H1 (cell line): ENCODE results near the gene NR1H2. TPM values are rescaled to one million over a fixed set of nuclear protein-coding genes. Genes with fewer than 3 reads are reported as not detected.

Experiments used
- CTCF ChIA-PET: fragments of 300-600 bp; sonication (Branson Sonifier 250); formaldehyde crosslinking; loops from one replicate; lab custom pipeline; 2021; ENCODE audit not compliant: partially characterized antibody; lab: Charles Lee
- POLR2A ChIA-PET: fragments of 300-600 bp; sonication (Branson Sonifier 250); formaldehyde crosslinking; loops from one replicate; lab custom pipeline; 2021; ENCODE audit warnings: inconsistent platforms; ENCODE audit not compliant: partially characterized antibody; lab: Charles Lee
- DNase-seq, 2 experiments: peaks; one replicate each; pipeline versions ENCODE4 v3.0.0 to v3.0.0-alpha.2; 2010 to 2022; ENCODE audit warnings: low spot score in 2 of 2, low read depth in 1 of 2, mixed read lengths in 1 of 2
- FAIRE-seq: peaks from 2 replicates; lab custom pipeline; 2011; peaks lifted over from hg19 to GRCh38; lab: Jason Lieb, UNC
- H2AFZ ChIP-seq: 2 replicates; pipeline ENCODE4 v1.8.1; 2012; ENCODE audit warnings: low read length, inconsistent platforms
- H2AK5ac ChIP-seq: 2 replicates; pipeline ENCODE4 v1.6.1; 2013; ENCODE audit warnings: low read depth, low read length
- H2BK120ac ChIP-seq: replicated peaks from 2 replicates; pipeline ENCODE3; 2013; ENCODE audit warnings: low read depth, low read length, inconsistent platforms
- H2BK12ac ChIP-seq: 2 replicates; pipeline ENCODE4 v1.6.1; 2013; ENCODE audit warnings: low read depth, low read length
- H2BK15ac ChIP-seq: 2 replicates; pipeline ENCODE4 v1.6.1; 2013; ENCODE audit warnings: low read length
- H2BK20ac ChIP-seq: 2 replicates; pipeline ENCODE4 v1.6.1; 2013; ENCODE audit warnings: low read length
- H2BK5ac ChIP-seq: 2 replicates; pipeline ENCODE4 v1.6.1; 2013; ENCODE audit warnings: low read depth, low read length
- H3K14ac ChIP-seq: 2 replicates; pipeline ENCODE4 v1.6.1; 2013; ENCODE audit warnings: inconsistent platforms; ENCODE audit not compliant: insufficient read length
- H3K18ac ChIP-seq: 2 replicates; pipeline ENCODE4 v1.6.1; 2013; ENCODE audit warnings: low read length; ENCODE audit errors: extremely low read depth
- H3K23ac ChIP-seq: 2 replicates; pipeline ENCODE4 v1.6.1; 2013; ENCODE audit warnings: inconsistent platforms; ENCODE audit not compliant: insufficient read length
- H3K23me2 ChIP-seq: 2 replicates; pipeline ENCODE4 v1.6.1; 2013; ENCODE audit warnings: low read depth, low read length
- H3K27ac ChIP-seq: 2 replicates; pipeline ENCODE4 v1.6.1; 2011; ENCODE audit warnings: low read depth, low read length, inconsistent platforms
- H3K27me3 ChIP-seq, 4 experiments: replicated peaks in 1 of 4; 1 replicate in 1 of 4; 2 replicates in 3 of 4; pipeline versions ENCODE4 v1.6.1 to v1.8.1; 2011 to 2013; ENCODE audit warnings: low read length in 3 of 4, mild to moderate bottlenecking in 3 of 4, inconsistent platforms in 2 of 4, mixed read lengths in 2 of 4, moderate library complexity in 1 of 4; ENCODE audit not compliant: control insufficient read depth in 3 of 4, insufficient read depth in 3 of 4; ENCODE audit errors: extremely low read depth in 1 of 4
- H3K36me3 ChIP-seq, 4 experiments: 2 replicates each; pipeline versions ENCODE4 v1.6.1 to v1.8.1; 2011 to 2013; ENCODE audit warnings: mild to moderate bottlenecking in 4 of 4, low read length in 3 of 4, moderate library complexity in 2 of 4, control low read depth in 1 of 4, inconsistent platforms in 1 of 4; ENCODE audit not compliant: insufficient read depth in 4 of 4, control insufficient read depth in 2 of 4
- H3K4ac ChIP-seq: replicated peaks from 2 replicates; pipeline ENCODE3; 2013; ENCODE audit warnings: low read length, low read depth, mixed read lengths, inconsistent platforms; ENCODE audit not compliant: insufficient read length
- H3K4me1 ChIP-seq, 4 experiments: replicated peaks in 1 of 4; 1 replicate in 1 of 4; 2 replicates in 3 of 4; pipeline versions ENCODE4 v1.6.1 to v1.8.1; 2011 to 2013; ENCODE audit warnings: low read length in 3 of 4, inconsistent platforms in 2 of 4, mixed read lengths in 1 of 4; ENCODE audit not compliant: insufficient read depth in 4 of 4, control insufficient read depth in 3 of 4
- H3K4me2 ChIP-seq, 2 experiments: 2 replicates each; pipeline versions ENCODE4 v1.6.1 to v1.8.1; 2011 to 2013; ENCODE audit warnings: low read depth in 2 of 2, low read length in 2 of 2, control low read depth in 1 of 2, inconsistent platforms in 1 of 2, mild to moderate bottlenecking in 1 of 2; ENCODE audit not compliant: insufficient read depth in 1 of 2
- H3K4me3 ChIP-seq, 4 experiments: fragments of 200-600, 300-600 bp in 1 of 4; sonication (generic), shearing (Covaris generic), sonication (Bioruptor Twin) in 1 of 4; 2 replicates each; pipeline versions ENCODE4 v1.5.1 to v1.8.1; 2011 to 2016; ENCODE audit warnings: low read length in 4 of 4, low read depth in 3 of 4, control low read depth in 2 of 4, inconsistent platforms in 2 of 4, mild to moderate bottlenecking in 2 of 4, mixed read lengths in 1 of 4, moderate library complexity in 1 of 4; ENCODE audit not compliant: insufficient read depth in 2 of 4; ENCODE audit errors: extremely low read depth in 1 of 4
- H3K56ac ChIP-seq: replicated peaks from 2 replicates; pipeline ENCODE3; 2013; ENCODE audit warnings: low read depth, mild to moderate bottlenecking, mixed read lengths, low read length, inconsistent platforms; ENCODE audit not compliant: insufficient read length
- H3K79me1 ChIP-seq: 2 replicates; pipeline ENCODE4 v1.6.1; 2013; ENCODE audit warnings: low read depth, low read length, control low read depth
- H3K79me2 ChIP-seq, 2 experiments: 2 replicates each; pipeline versions ENCODE4 v1.6.1 to v1.8.1; 2012 to 2013; ENCODE audit warnings: low read length in 2 of 2, mild to moderate bottlenecking in 2 of 2, inconsistent platforms in 1 of 2; ENCODE audit not compliant: insufficient read depth in 2 of 2, control insufficient read depth in 1 of 2
- H3K9ac ChIP-seq, 4 experiments: replicated peaks in 1 of 4; 1 replicate in 1 of 4; 2 replicates in 3 of 4; pipeline versions ENCODE4 v1.6.1 to v1.8.1; 2011 to 2013; ENCODE audit warnings: low read depth in 3 of 4, low read length in 3 of 4, control low read depth in 2 of 4, mild to moderate bottlenecking in 2 of 4, moderate library complexity in 2 of 4, inconsistent platforms in 1 of 4; ENCODE audit errors: extremely low read depth in 1 of 4
- H3K9me3 ChIP-seq, 2 experiments: 2 replicates each; pipeline versions ENCODE4 v1.6.1 to v1.8.1; 2012 to 2013; ENCODE audit warnings: mild to moderate bottlenecking in 2 of 2, moderate library complexity in 2 of 2, control low read depth in 1 of 2, inconsistent platforms in 1 of 2, low read depth in 1 of 2, low read length in 1 of 2, mixed read lengths in 1 of 2; ENCODE audit not compliant: insufficient read depth in 2 of 2
- H4K20me1 ChIP-seq, 2 experiments: replicated peaks in 1 of 2; 2 replicates each; pipeline versions ENCODE3 to v1.8.1; 2011 to 2013; ENCODE audit warnings: inconsistent platforms in 2 of 2, low read length in 2 of 2, mild to moderate bottlenecking in 1 of 2; ENCODE audit not compliant: insufficient read depth in 2 of 2, control insufficient read depth in 1 of 2
- H4K5ac ChIP-seq: 2 replicates; pipeline ENCODE4 v1.6.1; 2013; ENCODE audit warnings: low read length, low read depth, mixed read lengths, inconsistent platforms; ENCODE audit not compliant: insufficient read length
- H4K8ac ChIP-seq: 2 replicates; pipeline ENCODE4 v1.8.0; 2013; ENCODE audit warnings: mild to moderate bottlenecking, moderate library complexity, low read length, inconsistent platforms; ENCODE audit not compliant: insufficient read depth; ENCODE audit errors: extremely low read depth
- H4K91ac ChIP-seq: replicated peaks from 2 replicates; pipeline ENCODE3; 2013; ENCODE audit warnings: low read length, mixed read lengths, inconsistent platforms; ENCODE audit not compliant: insufficient read length
- ASH2L ChIP-seq: fragments of 200-600, 300-600 bp; sonication (generic); IDR thresholded peaks from one replicate; pipeline ENCODE4 v1.7.1; 2017; ENCODE audit warnings: low read length
- CHD2 ChIP-seq: IDR thresholded peaks from 2 replicates; pipeline ENCODE4 v1.6.1; 2012; ENCODE audit warnings: low read length, improper control_type of control experiment
- EGR1 ChIP-seq: IDR thresholded peaks from 2 replicates; pipeline ENCODE4 v1.6.1; 2011; ENCODE audit warnings: low read depth, low read length, borderline replicate concordance
- EP300 ChIP-seq, 2 experiments: IDR thresholded peaks; 1 replicate in 1 of 2; 2 replicates in 1 of 2; pipeline ENCODE4 v1.6.1; 2011 to 2012; ENCODE audit warnings: low read depth in 2 of 2, low read length in 2 of 2, mild to moderate bottlenecking in 2 of 2, borderline replicate concordance in 1 of 2, inconsistent platforms in 1 of 2, moderate library complexity in 1 of 2
- HDAC2 ChIP-seq, 2 experiments: fragments of 300-600 bp in 1 of 2; sonication (generic) in 1 of 2; IDR thresholded peaks; 2 replicates each; pipeline ENCODE4 v1.6.1; 2011 to 2012; ENCODE audit warnings: low read depth in 2 of 2, low read length in 2 of 2, mild to moderate bottlenecking in 2 of 2, moderate library complexity in 2 of 2, borderline replicate concordance in 1 of 2, inconsistent platforms in 1 of 2
- KDM4A ChIP-seq: IDR thresholded peaks from one replicate; pipeline ENCODE4 v1.7.1; 2012; ENCODE audit warnings: low read depth, mild to moderate bottlenecking, moderate library complexity, low read length, inconsistent platforms; ENCODE audit not compliant: severe bottlenecking
- MAX ChIP-seq: IDR thresholded peaks from 2 replicates; pipeline ENCODE4 v1.6.1; 2012; ENCODE audit warnings: inconsistent platforms
- NANOG ChIP-seq: IDR thresholded peaks from 2 replicates; pipeline ENCODE4 v1.6.1; 2011; ENCODE audit warnings: low read length, low read depth, mild to moderate bottlenecking, inconsistent platforms; ENCODE audit not compliant: insufficient read depth, poor library complexity, severe bottlenecking
- RAD21 ChIP-seq, 2 experiments: IDR thresholded peaks in 1 of 2; conservative IDR thresholded peaks in 1 of 2; 2 replicates each; pipeline ENCODE4 v1.6.1; 2011; ENCODE audit warnings: low read depth in 2 of 2, low read length in 2 of 2, improper control_type of control experiment in 1 of 2, inconsistent platforms in 1 of 2, mild to moderate bottlenecking in 1 of 2, moderate library complexity in 1 of 2
- RFX5 ChIP-seq: IDR thresholded peaks from 2 replicates; pipeline ENCODE4 v1.6.1; 2011; ENCODE audit warnings: low read depth, low read length, improper control_type of control experiment, borderline replicate concordance
- SIN3A ChIP-seq, 2 experiments: IDR thresholded peaks in 1 of 2; conservative IDR thresholded peaks in 1 of 2; 2 replicates each; pipeline ENCODE4 v1.6.1; 2011 to 2012; ENCODE audit warnings: low read length in 2 of 2, improper control_type of control experiment in 1 of 2, low read depth in 1 of 2, mild to moderate bottlenecking in 1 of 2
- TAF1 ChIP-seq: IDR thresholded peaks from 2 replicates; pipeline ENCODE4 v1.6.1; 2011; ENCODE audit warnings: mild to moderate bottlenecking, low read depth, low read length
- WGBS, 2 experiments: shearing (Covaris generic) in 1 of 2; methylation state at CpG; one replicate each; pipeline versions ENCODE4 v1.1.6 to v1.1.7; 2013 to 2015; ENCODE audit warnings: low lambda C conversion rate in 2 of 2, mixed read lengths in 2 of 2, inconsistent platforms in 1 of 2, low coverage in 1 of 2, missing lambda C conversion rate in 1 of 2; ENCODE audit not compliant: insufficient replicate concordance in 2 of 2, insufficient coverage in 1 of 2, insufficient read length in 1 of 2; ENCODE audit errors: extremely low coverage in 1 of 2, missing lambda C conversion rate in 1 of 2; 5-methylcytosine and 5-hydroxymethylcytosine counted together
- polyA plus RNA-seq, 7 experiments: library from polyadenylated mRNA; depleted of rRNA in 3 of 7; stranded (reverse) in 5 of 7; unstranded in 2 of 7; fragments of >200 nt in 5 of 7; fragments of 200-250 nt in 2 of 7; gene quantifications; 1 replicate in 5 of 7; 2 replicates in 1 of 7; 4 replicates in 1 of 7; pipeline versions ENCODE4 v1.2.1 to v1.2.3, GENCODE V29; 2011 to 2013; ENCODE audit warnings: missing spikeins in 2 of 7, mixed read lengths in 2 of 7
- total RNA-seq: library from RNA; stranded (reverse); fragmentation: NEBNext Ultra II Directional; extraction: Animal tissue kit (Norgen Biotek cat#: 25700); gene quantifications from 2 replicates; pipeline ENCODE4 v1.2.1, GENCODE V29; 2021

NR1H2 gene
- total and polyA plus RNA-seq, 2 of the 8 experiments (the other 6 are each of a cell fraction or from before 2014, with no cell fraction given) = 40.3 to 47.5 TPM

- H4K8ac ChIP-seq = no peak overlapping the region
- H3K23me2 ChIP-seq = no peaks in the 10 kb centered on the region
- no peak overlapping the region for H3K27ac ChIP-seq
- H2AK5ac ChIP-seq = no peak overlapping the region
- H3K9me3 ChIP-seq = peaks cover 4 to 14% of the 10 kb centered on the region in 2 experiments; a peak in 2 of 4 replicates
- no peak overlapping the region for H2BK20ac ChIP-seq
- H3K18ac ChIP-seq = no peak overlapping the region
- H4K20me1 ChIP-seq = peaks cover 0 to 2% of the 10 kb centered on the region in 2 experiments
- peaks cover 4% of the 10 kb centered on the region; the same call in 1 of the 2 replicates for H3K79me1 ChIP-seq
- H2BK120ac ChIP-seq = no peak overlapping the region
- H4K91ac ChIP-seq = no peak overlapping the region
- FAIRE-seq (no peak), DNase-seq (no peak)
- no peak overlapping the region for H2BK15ac ChIP-seq
- H3K4me2 ChIP-seq = no peak overlapping the region
- H3K9ac ChIP-seq = no peak overlapping the region
- no peaks in the 10 kb centered on the region for H3K4me1 ChIP-seq
- H2AFZ ChIP-seq = no peak overlapping the region
- H3K4ac ChIP-seq = no peak overlapping the region
- H3K14ac ChIP-seq = no peak overlapping the region
- WGBS, 2 experiments = 95% methylated on average over 4 of the region's 4 CpGs; no CpG with 5 or more reads in 1 of the 2 experiments
- H3K23ac ChIP-seq = no peak overlapping the region
- POLR2A ChIA-PET = interaction anchor here (1.2 to 2.3 kb wide), 3 partner anchors 9 to 31 kb away, joined by 3 to 11 read pairs (median 3); partner anchors contain the start of gene POLD1
- H3K56ac ChIP-seq = no peak overlapping the region
- no peak overlapping the region for H4K5ac ChIP-seq
- H3K27me3 ChIP-seq = no peaks in the 10 kb centered on the region
- no peak overlapping the region for H3K4me3 ChIP-seq
- H3K79me2 ChIP-seq = peaks cover 0 to 39% of the 10 kb centered on the region in 2 experiments; a peak in 3 of 4 replicates
- no peak overlapping the region for H2BK12ac ChIP-seq
- CTCF ChIA-PET = interaction anchor here (0.8 to 1.0 kb wide), 2 partner anchors 18 to 50 kb away, joined by 3 read pairs; no protein-coding TSS in a partner anchor
- peaks cover 0 to 22% (median 7%) of the 10 kb centered on the region in 4 experiments; a peak in 4 of 8 replicates for H3K36me3 ChIP-seq
- no peak overlapping the region for H2BK5ac ChIP-seq
- TF ChIP-seq CHD2 (no peak), EGR1 (no peak), MAX (no peak), EP300 (IDR thresholded peaks at IDR 0.05; ENCODE audit: borderline replicate concordance in 1 of 2, low read depth in 2 of 2, low read length in 2 of 2) (no peak), NANOG (no peak), RFX5 (no peak), HDAC2 (IDR thresholded peaks at IDR 0.05; ENCODE audit: borderline replicate concordance in 1 of 2, low read depth in 2 of 2, low read length in 2 of 2) (no peak), SIN3A (conservative IDR thresholded peaks at IDR 0.05 in 1 of 2, IDR thresholded peaks at IDR 0.05 in 1 of 2; ENCODE audit: low read depth in 1 of 2, low read length in 2 of 2) (no peak), TAF1 (no peak), ASH2L (no peak), RAD21 (IDR thresholded peaks at IDR 0.05 in 1 of 2, conservative IDR thresholded peaks at IDR 0.05 in 1 of 2; ENCODE audit: low read depth in 2 of 2, low read length in 2 of 2) (no peak), KDM4A (no peak)
Measured at GRCh38 chr19:50393589-50393988, 17.3 kb downstream of the NR1H2 start.
